Measurements from ENCODE around the gene SPPL2A. TPM values are rescaled to one million over a fixed set of nuclear protein-coding genes. Genes with fewer than 3 reads are reported as not detected.

The SPPL2A gene
- total and polyA plus RNA-seq, 2 of the 13 experiments (the other 11 are each of a cell fraction or from before 2014, with no cell fraction given), result 80.5 to 105 TPM

DNA sequence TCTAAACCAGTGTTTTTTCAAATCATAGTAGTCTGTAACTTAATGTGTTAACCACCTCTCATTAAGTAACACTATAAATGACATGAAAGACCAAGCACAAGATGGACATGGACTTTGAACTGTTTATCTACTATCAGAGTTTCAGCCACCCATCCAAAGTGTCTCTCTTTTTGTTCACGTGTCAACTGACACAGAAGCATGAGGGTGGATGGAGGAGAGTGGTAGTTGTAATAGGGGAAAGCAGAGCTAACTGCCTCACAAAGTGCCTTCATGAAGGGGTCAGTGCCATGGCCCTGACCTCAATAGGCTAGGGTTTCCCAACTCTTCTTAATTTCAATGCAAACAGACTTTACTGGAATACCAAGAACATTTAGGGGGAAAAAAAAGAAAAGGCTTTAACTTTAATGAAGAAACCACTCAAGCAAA is 46.8 kb downstream of the SPPL2A start (continued):
- TF ChIP-seq ATF7-NPFF (CRISPR knock-in tag; IDR thresholded peaks at IDR 0.05; ENCODE audit: low read depth) (no peak), MAZ (IDR thresholded peaks at IDR 0.05; ENCODE audit: borderline replicate concordance, low read depth, low read length) (no peak), MAZ (CRISPR knock-in tag; IDR thresholded peaks at IDR 0.05; ENCODE audit: low read depth) (0 out of 2 replicates have a peak, but pooled peaks have one; percentile 22), NFYB (CRISPR knock-in tag; IDR thresholded peaks at IDR 0.05) (no peak), HNRNPUL1 (IDR thresholded peaks at IDR 0.05; ENCODE audit: low read depth, low read length) (no peak), ZNF12 (CRISPR knock-in tag; IDR thresholded peaks at IDR 0.05) (peak; percentile 65), HOXA3 (CRISPR knock-in tag; IDR thresholded peaks at IDR 0.05) (peak; percentile 60; the same call in 1 of the 2 replicates), SALL1 (CRISPR knock-in tag; IDR thresholded peaks at IDR 0.05) (peak; percentile 83), HNF4A (CRISPR knock-in tag; IDR thresholded peaks at IDR 0.05) (peak; percentile 99), FOSL1 (CRISPR knock-in tag; IDR thresholded peaks at IDR 0.05; ENCODE audit: borderline replicate concordance) (no peak), POGZ (CRISPR knock-in tag; IDR thresholded peaks at IDR 0.05) (peak; percentile 85), MXD4 (CRISPR knock-in tag; IDR thresholded peaks at IDR 0.05) (0 out of 2 replicates have a peak, but pooled peaks have one; percentile 54), ZNF563 (CRISPR knock-in tag; IDR thresholded peaks at IDR 0.05) (no peak), SP5 (CRISPR knock-in tag; IDR thresholded peaks at IDR 0.05; ENCODE audit: borderline replicate concordance, low read depth) (peak; percentile 26; the same call in 1 of the 2 replicates), NFE2L1 (CRISPR knock-in tag; IDR thresholded peaks at IDR 0.05; ENCODE audit: borderline replicate concordance) (no peak), ISX (CRISPR knock-in tag; conservative IDR thresholded peaks at IDR 0.05) (0 out of 2 replicates have a peak, but pooled peaks have one; percentile 44)
- TF ChIP-seq, protein P1, sequence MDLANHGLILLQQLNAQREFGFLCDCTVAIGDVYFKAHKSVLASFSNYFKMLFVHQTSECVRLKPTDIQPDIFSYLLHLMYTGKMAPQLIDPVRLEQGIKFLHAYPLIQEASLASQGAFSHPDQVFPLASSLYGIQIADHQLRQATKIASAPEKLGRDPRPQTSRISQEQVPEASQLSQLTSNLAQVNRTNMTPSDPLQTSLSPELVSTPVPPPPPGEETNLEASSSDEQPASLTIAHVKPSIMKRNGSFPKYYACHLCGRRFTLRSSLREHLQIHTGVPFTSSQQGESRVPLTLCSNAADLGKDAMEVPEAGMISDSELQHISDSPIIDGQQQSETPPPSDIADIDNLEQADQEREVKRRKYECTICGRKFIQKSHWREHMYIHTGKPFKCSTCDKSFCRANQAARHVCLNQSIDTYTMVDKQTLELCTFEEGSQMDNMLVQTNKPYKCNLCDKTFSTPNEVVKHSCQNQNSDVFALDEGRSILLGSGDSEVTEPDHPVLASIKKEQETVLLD (CRISPR knock-in tag; IDR thresholded peaks at IDR 0.05; ENCODE audit: low read depth), result no peak
- TF ChIP-seq, protein P2, sequence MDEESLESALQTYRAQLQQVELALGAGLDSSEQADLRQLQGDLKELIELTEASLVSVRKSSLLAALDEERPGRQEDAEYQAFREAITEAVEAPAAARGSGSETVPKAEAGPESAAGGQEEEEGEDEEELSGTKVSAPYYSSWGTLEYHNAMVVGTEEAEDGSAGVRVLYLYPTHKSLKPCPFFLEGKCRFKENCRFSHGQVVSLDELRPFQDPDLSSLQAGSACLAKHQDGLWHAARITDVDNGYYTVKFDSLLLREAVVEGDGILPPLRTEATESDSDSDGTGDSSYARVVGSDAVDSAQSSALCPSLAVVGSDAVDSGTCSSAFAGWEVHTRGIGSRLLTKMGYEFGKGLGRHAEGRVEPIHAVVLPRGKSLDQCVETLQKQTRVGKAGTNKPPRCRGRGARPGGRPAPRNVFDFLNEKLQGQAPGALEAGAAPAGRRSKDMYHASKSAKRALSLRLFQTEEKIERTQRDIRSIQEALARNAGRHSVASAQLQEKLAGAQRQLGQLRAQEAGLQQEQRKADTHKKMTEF (CRISPR knock-in tag; IDR thresholded peaks at IDR 0.05), result peak; percentile 89
- TF ChIP-seq, protein P3, sequence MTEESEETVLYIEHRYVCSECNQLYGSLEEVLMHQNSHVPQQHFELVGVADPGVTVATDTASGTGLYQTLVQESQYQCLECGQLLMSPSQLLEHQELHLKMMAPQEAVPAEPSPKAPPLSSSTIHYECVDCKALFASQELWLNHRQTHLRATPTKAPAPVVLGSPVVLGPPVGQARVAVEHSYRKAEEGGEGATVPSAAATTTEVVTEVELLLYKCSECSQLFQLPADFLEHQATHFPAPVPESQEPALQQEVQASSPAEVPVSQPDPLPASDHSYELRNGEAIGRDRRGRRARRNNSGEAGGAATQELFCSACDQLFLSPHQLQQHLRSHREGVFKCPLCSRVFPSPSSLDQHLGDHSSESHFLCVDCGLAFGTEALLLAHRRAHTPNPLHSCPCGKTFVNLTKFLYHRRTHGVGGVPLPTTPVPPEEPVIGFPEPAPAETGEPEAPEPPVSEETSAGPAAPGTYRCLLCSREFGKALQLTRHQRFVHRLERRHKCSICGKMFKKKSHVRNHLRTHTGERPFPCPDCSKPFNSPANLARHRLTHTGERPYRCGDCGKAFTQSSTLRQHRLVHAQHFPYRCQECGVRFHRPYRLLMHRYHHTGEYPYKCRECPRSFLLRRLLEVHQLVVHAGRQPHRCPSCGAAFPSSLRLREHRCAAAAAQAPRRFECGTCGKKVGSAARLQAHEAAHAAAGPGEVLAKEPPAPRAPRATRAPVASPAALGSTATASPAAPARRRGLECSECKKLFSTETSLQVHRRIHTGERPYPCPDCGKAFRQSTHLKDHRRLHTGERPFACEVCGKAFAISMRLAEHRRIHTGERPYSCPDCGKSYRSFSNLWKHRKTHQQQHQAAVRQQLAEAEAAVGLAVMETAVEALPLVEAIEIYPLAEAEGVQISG (CRISPR knock-in tag; IDR thresholded peaks at IDR 0.05), result peak; percentile 67
- TF ChIP-seq, protein P4, sequence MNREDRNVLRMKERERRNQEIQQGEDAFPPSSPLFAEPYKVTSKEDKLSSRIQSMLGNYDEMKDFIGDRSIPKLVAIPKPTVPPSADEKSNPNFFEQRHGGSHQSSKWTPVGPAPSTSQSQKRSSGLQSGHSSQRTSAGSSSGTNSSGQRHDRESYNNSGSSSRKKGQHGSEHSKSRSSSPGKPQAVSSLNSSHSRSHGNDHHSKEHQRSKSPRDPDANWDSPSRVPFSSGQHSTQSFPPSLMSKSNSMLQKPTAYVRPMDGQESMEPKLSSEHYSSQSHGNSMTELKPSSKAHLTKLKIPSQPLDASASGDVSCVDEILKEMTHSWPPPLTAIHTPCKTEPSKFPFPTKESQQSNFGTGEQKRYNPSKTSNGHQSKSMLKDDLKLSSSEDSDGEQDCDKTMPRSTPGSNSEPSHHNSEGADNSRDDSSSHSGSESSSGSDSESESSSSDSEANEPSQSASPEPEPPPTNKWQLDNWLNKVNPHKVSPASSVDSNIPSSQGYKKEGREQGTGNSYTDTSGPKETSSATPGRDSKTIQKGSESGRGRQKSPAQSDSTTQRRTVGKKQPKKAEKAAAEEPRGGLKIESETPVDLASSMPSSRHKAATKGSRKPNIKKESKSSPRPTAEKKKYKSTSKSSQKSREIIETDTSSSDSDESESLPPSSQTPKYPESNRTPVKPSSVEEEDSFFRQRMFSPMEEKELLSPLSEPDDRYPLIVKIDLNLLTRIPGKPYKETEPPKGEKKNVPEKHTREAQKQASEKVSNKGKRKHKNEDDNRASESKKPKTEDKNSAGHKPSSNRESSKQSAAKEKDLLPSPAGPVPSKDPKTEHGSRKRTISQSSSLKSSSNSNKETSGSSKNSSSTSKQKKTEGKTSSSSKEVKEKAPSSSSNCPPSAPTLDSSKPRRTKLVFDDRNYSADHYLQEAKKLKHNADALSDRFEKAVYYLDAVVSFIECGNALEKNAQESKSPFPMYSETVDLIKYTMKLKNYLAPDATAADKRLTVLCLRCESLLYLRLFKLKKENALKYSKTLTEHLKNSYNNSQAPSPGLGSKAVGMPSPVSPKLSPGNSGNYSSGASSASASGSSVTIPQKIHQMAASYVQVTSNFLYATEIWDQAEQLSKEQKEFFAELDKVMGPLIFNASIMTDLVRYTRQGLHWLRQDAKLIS (CRISPR knock-in tag; IDR thresholded peaks at IDR 0.05), result no peak

All from HepG2 (cell line).